ENCODE measurements around the gene RMND5A.

DNA sequence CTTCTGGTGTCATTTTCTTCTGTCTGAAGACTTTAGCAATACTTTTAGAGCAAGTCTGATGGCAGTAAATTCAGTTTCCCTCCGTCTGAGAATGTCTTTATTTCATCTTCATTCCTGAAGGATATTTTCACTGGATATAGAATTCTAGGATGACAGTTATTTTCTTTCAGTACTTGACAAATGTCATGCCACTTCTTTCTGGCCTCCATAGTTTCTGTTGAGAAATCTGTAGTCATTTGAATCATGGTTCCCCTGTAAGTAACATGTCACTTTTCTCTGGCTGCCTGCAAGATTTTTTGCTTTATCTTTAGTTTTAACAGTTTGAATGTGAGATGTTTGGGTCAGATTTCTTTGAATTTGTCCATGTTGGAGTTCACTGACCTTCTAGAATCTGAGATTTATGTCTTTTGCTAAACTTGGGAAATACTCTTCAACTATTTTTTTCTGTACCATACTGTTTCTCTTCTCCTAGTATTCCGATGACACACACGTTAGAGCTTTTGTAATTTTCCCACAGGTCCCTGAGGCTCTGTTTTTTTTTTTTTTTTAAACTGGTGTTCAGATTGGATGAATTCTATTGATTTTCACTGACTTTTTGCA, 30.2 kb downstream of the RMND5A start:
- TF ChIP-seq NFRKB (IDR thresholded peaks at IDR 0.05): no peak
- no peak for TF ChIP-seq SUZ12 (IDR thresholded peaks at IDR 0.05)
- TF ChIP-seq, protein P1, sequence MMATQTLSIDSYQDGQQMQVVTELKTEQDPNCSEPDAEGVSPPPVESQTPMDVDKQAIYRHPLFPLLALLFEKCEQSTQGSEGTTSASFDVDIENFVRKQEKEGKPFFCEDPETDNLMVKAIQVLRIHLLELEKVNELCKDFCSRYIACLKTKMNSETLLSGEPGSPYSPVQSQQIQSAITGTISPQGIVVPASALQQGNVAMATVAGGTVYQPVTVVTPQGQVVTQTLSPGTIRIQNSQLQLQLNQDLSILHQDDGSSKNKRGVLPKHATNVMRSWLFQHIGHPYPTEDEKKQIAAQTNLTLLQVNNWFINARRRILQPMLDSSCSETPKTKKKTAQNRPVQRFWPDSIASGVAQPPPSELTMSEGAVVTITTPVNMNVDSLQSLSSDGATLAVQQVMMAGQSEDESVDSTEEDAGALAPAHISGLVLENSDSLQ (IDR thresholded peaks at IDR 0.05): no peak
- no peak for TF ChIP-seq L3MBTL2 (conservative IDR thresholded peaks at IDR 0.05)
- no peak for TF ChIP-seq BHLHE40 (IDR thresholded peaks at IDR 0.05; ENCODE audit: borderline replicate concordance)
- no peak for TF ChIP-seq SP1 (IDR thresholded peaks at IDR 0.05)
- TF ChIP-seq FOXM1 (IDR thresholded peaks at IDR 0.05; ENCODE audit: borderline replicate concordance): no peak
- no peak for TF ChIP-seq FOXA1 (IDR thresholded peaks at IDR 0.05)

All from HEK293T (cell line).